GM12878 (cell line): ENCODE data around the gene CCDC54.

Source experiments
- CTCF ChIP-seq, 3 experiments: IDR thresholded peaks in 2 of 3; conservative IDR thresholded peaks in 1 of 3; 2 replicates each; pipeline ENCODE4 v1.5.1; 2011; ENCODE audit warnings: low read depth in 3 of 3, low read length in 3 of 3, mild to moderate bottlenecking in 3 of 3, control low read depth in 2 of 3, moderate library complexity in 2 of 3, inconsistent platforms in 1 of 3, mixed read lengths in 1 of 3; ENCODE audit not compliant: control insufficient read depth in 2 of 3, insufficient read depth in 1 of 3; ENCODE audit errors: extremely low read depth in 1 of 3
- JUNB ChIP-seq: IDR thresholded peaks from 2 replicates; pipeline ENCODE4 v1.6.1; 2016; ENCODE audit warnings: antibody characterized with exemption, mild to moderate bottlenecking
- MXI1 ChIP-seq: fragments of 150-350 bp; IDR thresholded peaks from 2 replicates; pipeline ENCODE4 v1.6.1; 2011; ENCODE audit warnings: low read depth, mild to moderate bottlenecking, inconsistent platforms, low read length, improper control_type of control experiment

DNA sequence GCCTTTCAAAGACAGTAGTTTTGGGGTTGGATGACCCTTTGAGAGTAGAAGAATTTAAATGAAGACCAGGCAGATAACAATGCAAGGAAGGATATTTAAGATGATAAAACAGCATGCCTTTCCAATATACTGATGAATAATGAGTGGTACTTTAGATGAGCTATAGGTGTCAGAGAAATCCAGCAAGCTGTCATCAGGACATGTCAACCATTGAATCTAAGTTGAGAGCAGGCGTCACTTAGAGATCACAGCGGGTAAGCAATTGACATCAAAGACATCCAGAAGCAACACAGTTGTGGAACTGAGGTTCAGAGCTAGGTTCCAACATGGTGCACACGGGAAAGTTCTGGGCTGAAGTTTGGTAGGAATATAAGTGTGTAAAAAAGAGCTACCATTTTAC lies 25.0 kb downstream of the CCDC54 start:
- no peak for TF ChIP-seq MXI1
- no peak for TF ChIP-seq JUNB
- no peak for TF ChIP-seq CTCF (IDR thresholded peaks at IDR 0.05 in 2 of 3, conservative IDR thresholded peaks at IDR 0.05 in 1 of 3; ENCODE audit: control insufficient read depth in 2 of 3, extremely low read depth in 1 of 3, insufficient read depth in 1 of 3, low read depth in 3 of 3, low read length in 3 of 3)
